Cardiac fibroblast (primary cell): ENCODE results near the gene KIF26A.

Experiments used
- DNase-seq, 2 donors: peaks; one replicate each; pipeline versions ENCODE4 v3.0.0 to v3.0.0-alpha.2; 2010; ENCODE audit warnings: low read depth in 2 of 2
- H3K4me3 ChIP-seq, 2 donors: replicated peaks in 1 of 2; 1 replicate in 1 of 2; 2 replicates in 1 of 2; pipeline ENCODE4 v1.5.1; 2011; ENCODE audit warnings: low read depth in 2 of 2, low read length in 2 of 2, mild to moderate bottlenecking in 2 of 2, moderate library complexity in 1 of 2
- CTCF ChIP-seq: IDR thresholded peaks from one replicate; pipeline ENCODE4 v1.5.1; 2011; ENCODE audit warnings: low read depth, mild to moderate bottlenecking, low read length, inconsistent platforms

The KIF26A gene

GRCh38 chr14:104106471-104106991 is 31.9 kb upstream of the KIF26A start:
- no peak overlapping the region for H3K4me3 ChIP-seq
- no peak for DNase-seq
- no peak for TF ChIP-seq CTCF

GRCh38 chr14:104107101-104107581 is 31.2 kb upstream of the KIF26A start:
- DNase-seq: no peak
- no peak for TF ChIP-seq CTCF
- no peak overlapping the region for H3K4me3 ChIP-seq

- no peak overlapping the region for H3K4me3 ChIP-seq
- no peak for TF ChIP-seq CTCF
- no peak for DNase-seq
Observed at GRCh38 chr14:104107611-104108569, 30.5 kb upstream of the KIF26A start.

DNA sequence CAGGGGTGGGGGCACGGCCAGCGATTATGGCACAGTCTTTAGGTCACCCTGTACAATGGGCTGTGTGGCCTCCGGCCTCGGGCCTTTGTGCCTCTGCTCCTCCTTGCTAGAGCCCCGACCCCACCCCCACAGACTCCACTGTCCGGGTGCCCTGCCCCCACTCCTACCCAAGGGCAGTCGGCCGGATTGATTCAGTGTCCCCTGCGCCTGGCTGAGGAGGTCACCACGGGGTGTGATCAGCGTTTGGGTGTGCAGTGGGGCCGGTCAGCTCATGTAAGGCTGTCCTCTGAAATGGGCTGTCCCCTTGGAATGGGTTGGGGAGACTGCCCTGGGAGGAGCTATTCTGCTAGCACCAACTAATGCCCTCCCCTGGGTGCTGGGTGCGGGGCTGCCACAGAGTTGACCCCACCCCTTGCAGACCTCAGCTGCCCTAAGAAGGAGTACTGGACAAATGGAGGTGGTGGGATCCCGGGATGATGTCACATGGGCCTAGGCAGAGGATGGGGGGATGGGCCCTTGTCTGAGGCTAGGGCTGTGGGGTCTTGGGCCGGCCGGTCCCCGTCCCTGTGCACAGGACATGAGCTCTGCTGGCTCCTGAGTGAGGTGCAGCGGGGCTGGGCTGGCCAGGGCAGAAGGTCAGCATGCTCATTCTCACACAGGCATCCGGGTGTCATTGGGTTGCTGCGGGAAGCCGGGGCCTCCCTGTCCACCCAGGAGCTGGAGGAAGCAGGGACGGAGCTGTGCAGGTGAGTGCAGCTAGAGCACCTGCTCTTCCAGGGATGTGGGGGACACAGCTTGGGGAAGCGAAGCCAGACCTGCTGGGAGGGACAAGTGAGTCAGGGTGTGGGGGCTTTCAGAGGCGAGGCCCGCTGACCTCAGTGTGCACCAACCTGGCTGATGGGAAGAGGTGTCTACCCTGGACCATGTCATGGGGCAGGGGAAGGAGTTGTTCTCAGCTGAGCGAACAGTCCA is 29.5 kb upstream of the KIF26A start:
- DNase-seq: no peak
- H3K4me3 ChIP-seq: no peak overlapping the region
- TF ChIP-seq CTCF: no peak

DNA sequence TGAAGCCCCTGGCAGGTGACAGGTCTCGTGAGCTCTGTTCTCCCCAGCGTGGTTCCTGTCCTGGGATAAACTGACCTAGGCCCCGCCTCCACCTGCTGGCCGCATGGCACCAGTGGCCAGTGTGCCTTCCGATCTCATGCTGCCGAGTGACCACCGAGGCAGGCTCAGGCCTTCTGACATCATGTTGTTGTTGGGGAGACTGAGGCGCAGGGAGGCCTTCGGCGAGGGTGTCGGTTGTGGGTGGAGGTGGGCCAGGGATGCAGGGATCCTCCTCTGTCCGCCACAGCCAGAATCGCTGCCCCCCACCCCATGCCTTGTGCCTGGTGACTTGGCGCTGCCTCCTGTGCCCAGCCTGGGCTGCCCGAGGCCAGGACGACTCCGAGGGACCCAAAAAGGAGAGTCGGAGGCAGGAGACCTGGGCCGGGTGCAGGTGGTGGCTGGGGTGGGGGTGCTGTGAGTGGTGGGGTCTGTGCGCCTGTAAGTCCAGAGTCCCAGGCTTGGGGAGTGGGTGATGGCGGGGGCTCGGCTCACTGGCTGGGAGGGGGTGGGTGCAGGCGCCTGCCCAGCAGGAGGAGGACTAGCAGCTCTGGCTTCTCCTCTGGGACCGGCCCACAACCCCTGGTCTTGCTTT is 28.5 kb upstream of the KIF26A start:
- no peak for DNase-seq
- H3K4me3 ChIP-seq: no peak overlapping the region
- no peak for TF ChIP-seq CTCF
